NT2/D1 (cell line): ENCODE data around the gene DYNC1H1.

Experiments
- YY1 ChIP-seq: IDR thresholded peaks from 2 replicates; pipeline ENCODE4 v1.6.1; 2011; ENCODE audit not compliant: insufficient read length, insufficient read depth
- ZNF274 ChIP-seq: IDR thresholded peaks from 2 replicates; pipeline ENCODE4 v1.6.1; 2011; ENCODE audit warnings: mild to moderate bottlenecking, low read depth, low read length

DNA sequence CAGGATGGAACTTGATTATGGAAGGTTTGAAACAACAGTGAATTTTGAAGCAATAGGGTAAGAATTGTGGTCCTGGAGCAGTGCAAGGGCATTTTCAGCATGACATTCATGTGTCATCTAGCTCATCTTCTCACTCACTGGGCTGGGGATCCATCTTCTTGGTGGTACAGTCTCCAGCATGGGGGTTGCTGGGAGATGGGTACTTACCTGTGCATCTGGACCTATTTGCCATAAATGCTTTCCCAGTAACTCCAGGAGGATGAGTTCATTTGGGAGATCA is 115.3 kb downstream of the DYNC1H1 start:
- TF ChIP-seq ZNF274 (no peak), YY1 (no peak)
